HG02642 (cell line): ENCODE data around the gene PXYLP1.

Source experiments
- ATAC-seq: cut with Tn5 transposase; IDR thresholded peaks from one replicate; pipeline ENCODE4 v1.9.1; 2021; ENCODE audit warnings: mild to moderate bottlenecking; ENCODE audit not compliant: unreplicated experiment, poor library complexity

PXYLP1 gene

GRCh38 chr3:141227216-141227615 is 4.4 kb upstream of the PXYLP1 start:
- no peak for ATAC-seq

- no peak for ATAC-seq
Observed at GRCh38 chr3:141227752-141228151, 3.9 kb upstream of the PXYLP1 start.

GRCh38 chr3:141228395-141228794 is 3.2 kb upstream of the PXYLP1 start:
- no peak for ATAC-seq

GRCh38 chr3:141229132-141229531 is 2.5 kb upstream of the PXYLP1 start:
- no peak for ATAC-seq

- no peak for ATAC-seq
Observed at GRCh38 chr3:141230293-141230692, 1.3 kb upstream of the PXYLP1 start.

- no peak for ATAC-seq
Observed at GRCh38 chr3:141231952-141232823, 563 bp downstream of the PXYLP1 start.

GRCh38 chr3:141233457-141234161 is 2.0 kb downstream of the PXYLP1 start:
- no peak for ATAC-seq

- no peak for ATAC-seq
Observed at GRCh38 chr3:141234283-141234682, 2.7 kb downstream of the PXYLP1 start.

- ATAC-seq, result no peak
Observed at GRCh38 chr3:141235661-141236171, 4.1 kb downstream of the PXYLP1 start.

- ATAC-seq, result no peak
Observed at GRCh38 chr3:141236361-141236760, 4.7 kb downstream of the PXYLP1 start.

- ATAC-seq, result no peak
Observed at GRCh38 chr3:141237701-141238521, 6.3 kb downstream of the PXYLP1 start.

GRCh38 chr3:141239511-141240281 is 8.1 kb downstream of the PXYLP1 start:
- ATAC-seq, result no peak

GRCh38 chr3:141240286-141240685 is 8.7 kb downstream of the PXYLP1 start:
- no peak for ATAC-seq

- no peak for ATAC-seq
Observed at GRCh38 chr3:141240687-141241615, 9.3 kb downstream of the PXYLP1 start.

- ATAC-seq, result no peak
Observed at GRCh38 chr3:141241616-141242376, 10.2 kb downstream of the PXYLP1 start.

- ATAC-seq, result no peak
Observed at GRCh38 chr3:141242377-141243092, 10.9 kb downstream of the PXYLP1 start.

- ATAC-seq, result no peak
Observed at GRCh38 chr3:141243271-141243707, 11.7 kb downstream of the PXYLP1 start.
